Liver (tissue), 9 donors: ENCODE results near the gene BCL10. TPM values are rescaled to one million over a fixed set of nuclear protein-coding genes. Genes with fewer than 3 reads are reported as not detected.

ENCODE experiments used
- DNase-seq: peaks from one replicate; pipeline ENCODE4 v3.0.0-alpha.2; 2017; ENCODE audit warnings: low spot score
- H3K27ac ChIP-seq, 2 donors: one replicate each; pipeline ENCODE4 v1.7.0; 2013; ENCODE audit warnings: inconsistent platforms in 2 of 2, low read length in 2 of 2, control low read depth in 1 of 2, low read depth in 1 of 2, mild to moderate bottlenecking in 1 of 2
- H3K27me3 ChIP-seq, 4 donors: one replicate each; pipeline versions ENCODE4 v1.6.1 to v1.7.0; 2013; ENCODE audit warnings: low read length in 3 of 4, inconsistent platforms in 1 of 4, mild to moderate bottlenecking in 1 of 4, moderate library complexity in 1 of 4; ENCODE audit not compliant: control insufficient read depth in 4 of 4, insufficient read depth in 4 of 4
- H3K36me3 ChIP-seq, 4 donors: one replicate each; pipeline versions ENCODE4 v1.6.1 to v1.7.0; 2013; ENCODE audit warnings: low read length in 3 of 4, mild to moderate bottlenecking in 3 of 4, low read depth in 1 of 4, moderate library complexity in 1 of 4; ENCODE audit not compliant: control insufficient read depth in 4 of 4, insufficient read depth in 3 of 4
- H3K4me1 ChIP-seq, 4 donors: one replicate each; pipeline versions ENCODE4 v1.6.1 to v1.7.0; 2013; ENCODE audit warnings: low read length in 3 of 4, mild to moderate bottlenecking in 3 of 4, moderate library complexity in 1 of 4; ENCODE audit not compliant: control insufficient read depth in 4 of 4, insufficient read depth in 4 of 4
- H3K4me3 ChIP-seq, 3 donors: one replicate each; pipeline versions ENCODE4 v1.6.1 to v1.7.0; 2013; ENCODE audit warnings: low read length in 3 of 3, control low read depth in 1 of 3, low read depth in 1 of 3, mild to moderate bottlenecking in 1 of 3
- H3K9ac ChIP-seq, 2 donors: one replicate each; pipeline ENCODE4 v1.7.0; 2013; ENCODE audit warnings: low read length in 2 of 2, mild to moderate bottlenecking in 2 of 2, moderate library complexity in 2 of 2, control low read depth in 1 of 2, low read depth in 1 of 2
- H3K9me3 ChIP-seq, 4 donors: one replicate each; pipeline versions ENCODE4 v1.6.1 to v1.7.0; 2013; ENCODE audit warnings: low read length in 3 of 4; ENCODE audit not compliant: control insufficient read depth in 4 of 4
- ATF3 ChIP-seq: IDR thresholded peaks from 2 replicates; pipeline ENCODE4 v1.6.1; 2016; ENCODE audit warnings: antibody characterized with exemption
- CTCF ChIP-seq: fragments of 150-350 bp; IDR thresholded peaks from 2 replicates; pipeline ENCODE4 v1.5.1; 2017; ENCODE audit warnings: improper control_type of control experiment, low read depth, low read length; ENCODE audit not compliant: missing input control
- EGR1 ChIP-seq, 2 donors: IDR thresholded peaks; 2 replicates each; pipeline ENCODE4 v1.6.1; 2016 to 2018; ENCODE audit warnings: antibody characterized with exemption in 2 of 2, low read depth in 2 of 2
- FOXA1 ChIP-seq: IDR thresholded peaks from 2 replicates; pipeline ENCODE4 v1.6.1; 2016; ENCODE audit warnings: antibody characterized with exemption
- FOXA2 ChIP-seq: IDR thresholded peaks from 2 replicates; pipeline ENCODE4 v1.6.1; 2016; ENCODE audit warnings: antibody characterized with exemption
- GABPA ChIP-seq, 2 donors: IDR thresholded peaks in 1 of 2; conservative IDR thresholded peaks in 1 of 2; 2 replicates each; pipeline ENCODE4 v1.6.1; 2016; ENCODE audit warnings: antibody characterized with exemption in 2 of 2, mild to moderate bottlenecking in 1 of 2, moderate library complexity in 1 of 2
- HNF4A ChIP-seq, 2 donors: conservative IDR thresholded peaks; 2 replicates each; pipeline ENCODE4 v1.6.1; 2016; ENCODE audit warnings: antibody characterized with exemption in 2 of 2, mild to moderate bottlenecking in 2 of 2
- JUND ChIP-seq, 2 donors: IDR thresholded peaks; 2 replicates each; pipeline ENCODE4 v1.6.1; 2016; ENCODE audit warnings: antibody characterized with exemption in 2 of 2
- MAX ChIP-seq: IDR thresholded peaks from 2 replicates; pipeline ENCODE4 v1.6.1; 2016; ENCODE audit warnings: antibody characterized with exemption
- NR2F2 ChIP-seq: IDR thresholded peaks from 2 replicates; pipeline ENCODE4 v1.6.1; 2016; ENCODE audit warnings: antibody characterized with exemption
- RAD21 ChIP-seq, 2 donors: IDR thresholded peaks; 2 replicates each; pipeline ENCODE4 v1.6.1; 2016; ENCODE audit warnings: antibody characterized with exemption in 2 of 2, mild to moderate bottlenecking in 2 of 2
- REST ChIP-seq: IDR thresholded peaks from 2 replicates; pipeline ENCODE4 v1.6.1; 2016; ENCODE audit warnings: antibody characterized with exemption, mild to moderate bottlenecking
- RXRA ChIP-seq, 2 donors: IDR thresholded peaks; 2 replicates each; pipeline ENCODE4 v1.6.1; 2017 to 2018; ENCODE audit warnings: antibody characterized with exemption in 2 of 2, mild to moderate bottlenecking in 1 of 2
- SP1 ChIP-seq: IDR thresholded peaks from 2 replicates; pipeline ENCODE4 v1.6.1; 2018; ENCODE audit warnings: antibody characterized with exemption, mild to moderate bottlenecking
- TAF1 ChIP-seq: conservative IDR thresholded peaks from 2 replicates; pipeline ENCODE4 v1.6.1; 2016; ENCODE audit warnings: antibody characterized with exemption, mild to moderate bottlenecking
- YY1 ChIP-seq: IDR thresholded peaks from 2 replicates; pipeline ENCODE4 v1.6.1; 2016; ENCODE audit warnings: antibody characterized with exemption, mild to moderate bottlenecking
- ZBTB33 ChIP-seq: IDR thresholded peaks from 2 replicates; pipeline ENCODE4 v1.6.1; 2016; ENCODE audit warnings: antibody characterized with exemption
- WGBS: extraction: QIAGEN DNeasy Blood & Tissue Kit; methylation state at CpG from one replicate; pipeline ENCODE4 v1.1.7; 2013; 5-methylcytosine and 5-hydroxymethylcytosine counted together
- polyA plus RNA-seq, 2 donors: library from polyadenylated mRNA; stranded (reverse) in 1 of 2; unstranded in 1 of 2; fragments of 200-250 nt in 1 of 2; fragments of >200 nt in 1 of 2; fragmentation: Nextera tagmentation in 1 of 2; extraction: Ambion mirVana in 1 of 2; gene quantifications; one replicate each; pipeline versions ENCODE4 v1.2.1 to v1.2.3, GENCODE V29; 2013 to 2015
- total RNA-seq, 2 donors: library from RNA; depleted of rRNA; stranded (reverse); fragments of >200 nt; gene quantifications; one replicate each; pipeline ENCODE4 v1.2.3, GENCODE V29; 2014
- donor health status: healthy.
- donor health status: healthy.
- donor health status: healthy.
- donor health status: healthy.
- donor health status: healthy.

The BCL10 gene
- total and polyA plus RNA-seq, 4 donors = 3.1 to 8.9 (median 7.5) TPM

- no peak for TF ChIP-seq HNF4A (conservative IDR thresholded peaks at IDR 0.05)
- TF ChIP-seq JUND (IDR thresholded peaks at IDR 0.05) = no peak
- TF ChIP-seq CTCF = no peak
- TF ChIP-seq FOXA1 = no peak
- TF ChIP-seq RAD21 (IDR thresholded peaks at IDR 0.05) = no peak
- no peak for TF ChIP-seq NR2F2
- TF ChIP-seq FOXA2 = no peak
- no peak for TF ChIP-seq TAF1
- TF ChIP-seq SP1 = no peak
- no peak for TF ChIP-seq RXRA (IDR thresholded peaks at IDR 0.05)
- no peak for TF ChIP-seq ATF3
- TF ChIP-seq ZBTB33 = no peak
- no peak for TF ChIP-seq MAX
- TF ChIP-seq YY1 = no peak
- no peak for TF ChIP-seq GABPA (IDR thresholded peaks at IDR 0.05 in 1 of 2, conservative IDR thresholded peaks at IDR 0.05 in 1 of 2)
- TF ChIP-seq REST = no peak
- WGBS = 63% methylated on average over 1 of the region's 1 CpG
- Histone ChIP-seq H3K9me3 (no peaks in the 10 kb centered on the region), H3K36me3 (no peaks in the 10 kb centered on the region), H3K4me3 (no peak overlapping the region), H3K27me3 (no peaks in the 10 kb centered on the region), H3K4me1 (no peaks in the 10 kb centered on the region), H3K9ac (no peak overlapping the region), H3K27ac (peak overlapping the region in 1 of 2 donors; percentile 26)
- DNase-seq = no peak
Observed at GRCh38 chr1:85297538-85297854, 21.1 kb upstream of the BCL10 start.

- no peaks in the 10 kb centered on the region for H3K9me3 ChIP-seq
- H3K4me1 ChIP-seq = no peaks in the 10 kb centered on the region
- no peak for DNase-seq
- no peak overlapping the region for H3K27ac ChIP-seq
- no peaks in the 10 kb centered on the region for H3K27me3 ChIP-seq
- no peak overlapping the region for H3K4me3 ChIP-seq
- WGBS = 86% methylated on average over 1 of the region's 1 CpG
- no peak overlapping the region for H3K9ac ChIP-seq
- H3K36me3 ChIP-seq = no peaks in the 10 kb centered on the region
- no peak for TF ChIP-seq FOXA2
- no peak for TF ChIP-seq SP1
- TF ChIP-seq GABPA (IDR thresholded peaks at IDR 0.05 in 1 of 2, conservative IDR thresholded peaks at IDR 0.05 in 1 of 2) = no peak
- no peak for TF ChIP-seq RXRA (IDR thresholded peaks at IDR 0.05)
- no peak for TF ChIP-seq JUND (IDR thresholded peaks at IDR 0.05)
- no peak for TF ChIP-seq TAF1
- TF ChIP-seq RAD21 (IDR thresholded peaks at IDR 0.05) = no peak
- no peak for TF ChIP-seq YY1
- TF ChIP-seq CTCF = no peak
- TF ChIP-seq REST = no peak
- no peak for TF ChIP-seq MAX
- no peak for TF ChIP-seq EGR1 (IDR thresholded peaks at IDR 0.05; ENCODE audit: low read depth in 2 of 2)
- TF ChIP-seq FOXA1 = no peak
Observed at GRCh38 chr1:85296980-85297379, 20.5 kb upstream of the BCL10 start.
